Chondrocyte (in vitro differentiated cells): ENCODE measurements around the gene KDM4B. TPM values are rescaled to one million over a fixed set of nuclear protein-coding genes. Genes with fewer than 3 reads are reported as not detected.
"Not testable (repeated sequence)": the region's sequence is repeated elsewhere in the genome, so short reads cannot be mapped to it uniquely, and the experiment has no call there.

Source experiments
- DNase-seq: peaks from one replicate; pipeline ENCODE4 v3.0.0; 2021; ENCODE audit warnings: mixed read lengths, low spot score
- H3K27ac Mint-ChIP-seq: one replicate; pipeline ENCODE4 v1.8.0; 2021; ENCODE audit warnings: mild to moderate bottlenecking, moderate library complexity, mixed read lengths; ENCODE audit not compliant: unreplicated experiment
- H3K27me3 Mint-ChIP-seq: 2 replicates; pipeline ENCODE4 v1.8.0; 2021; ENCODE audit warnings: low read depth, mixed read lengths
- H3K36me3 Mint-ChIP-seq: 2 replicates; pipeline ENCODE4 v1.8.0; 2021; ENCODE audit warnings: low read depth, mixed read lengths
- H3K4me1 Mint-ChIP-seq: 2 replicates; pipeline ENCODE4 v1.8.0; 2021; ENCODE audit warnings: low read depth, mild to moderate bottlenecking, mixed read lengths
- H3K4me3 Mint-ChIP-seq: one replicate; pipeline ENCODE4 v1.8.0; 2021; ENCODE audit warnings: mild to moderate bottlenecking, moderate library complexity, mixed read lengths; ENCODE audit not compliant: unreplicated experiment
- H3K9me3 Mint-ChIP-seq: 2 replicates; pipeline ENCODE4 v1.8.0; 2021; ENCODE audit warnings: low read depth, mixed read lengths
- CTCF ChIP-seq: fragments of 200-600 bp; sonication (generic); IDR thresholded peaks from 2 replicates; pipeline ENCODE4 v1.5.0; 2021; ENCODE audit warnings: antibody characterized with exemption, mild to moderate bottlenecking, moderate library complexity
- total RNA-seq: library from RNA; stranded (reverse); gene quantifications from 3 replicates; pipeline ENCODE4 v1.2.1, GENCODE V29; 2021

The KDM4B gene
- total RNA-seq, 1 donor from 2014 or later, result 52.2 TPM

- Mint-ChIP-seq H3K9me3 (no peaks in the 10 kb centered on the region), H3K27me3 (no peaks in the 10 kb centered on the region), H3K4me1 (peaks cover 69% of the 10 kb centered on the region), H3K4me3 (no peak overlapping the region), H3K27ac (peak overlapping the region; percentile 65), H3K36me3 (peaks cover 2% of the 10 kb centered on the region)
- no peak for TF ChIP-seq CTCF
- DNase-seq, result no peak
These were observed 3.8 kb downstream of the KDM4B start for GRCh38 chr19:4972509-4973230.

- DNase-seq, result no peak
- no peaks in the 10 kb centered on the region for H3K27me3 Mint-ChIP-seq
- H3K4me3 Mint-ChIP-seq, result no peak overlapping the region
- TF ChIP-seq CTCF, result no peak
- no peaks in the 10 kb centered on the region for H3K9me3 Mint-ChIP-seq
- peaks cover 81% of the 10 kb centered on the region for H3K4me1 Mint-ChIP-seq
- H3K27ac Mint-ChIP-seq, result peak overlapping the region; percentile 70
- H3K36me3 Mint-ChIP-seq, result peaks cover 2% of the 10 kb centered on the region
These were observed 6.1 kb downstream of the KDM4B start for GRCh38 chr19:4974880-4975469.

- not testable (repeated sequence) for H3K9me3 Mint-ChIP-seq, H3K4me3 Mint-ChIP-seq, H3K36me3 Mint-ChIP-seq, H3K27me3 Mint-ChIP-seq, DNase-seq
- peak overlapping the region; percentile 70 for H3K27ac Mint-ChIP-seq
- H3K4me1 Mint-ChIP-seq, result peaks cover 79% of the 10 kb centered on the region
These were observed 6.7 kb downstream of the KDM4B start for GRCh38 chr19:4975601-4976000.

- H3K36me3 Mint-ChIP-seq, result peaks cover 2% of the 10 kb centered on the region
- peak overlapping the region; percentile 91 for H3K27ac Mint-ChIP-seq
- peaks cover 71% of the 10 kb centered on the region for H3K4me1 Mint-ChIP-seq
- peak; percentile 51 for TF ChIP-seq CTCF
- H3K4me3 Mint-ChIP-seq, result peak overlapping the region; percentile 20
- no peaks in the 10 kb centered on the region for H3K27me3 Mint-ChIP-seq
- DNase-seq, result no peak
- H3K9me3 Mint-ChIP-seq, result no peaks in the 10 kb centered on the region
These were observed 7.7 kb downstream of the KDM4B start for GRCh38 chr19:4976401-4977298.

- peak overlapping the region; percentile 22 for H3K4me3 Mint-ChIP-seq
- H3K4me1 Mint-ChIP-seq, result peaks cover 65% of the 10 kb centered on the region
- no peak for TF ChIP-seq CTCF
- DNase-seq, result no peak
- no peaks in the 10 kb centered on the region for H3K27me3 Mint-ChIP-seq
- H3K36me3 Mint-ChIP-seq, result peaks cover 2% of the 10 kb centered on the region
- H3K27ac Mint-ChIP-seq, result peak overlapping the region; percentile 91
- no peaks in the 10 kb centered on the region for H3K9me3 Mint-ChIP-seq
These were observed 8.6 kb downstream of the KDM4B start for GRCh38 chr19:4977299-4978174.
